CD14-positive monocyte (primary cell): ENCODE data around the gene CDK6. TPM values are rescaled to one million over a fixed set of nuclear protein-coding genes. Genes with fewer than 3 reads are reported as not detected.

Source experiments
- DNase-seq, 3 donors: peaks; one replicate each; pipeline ENCODE4 v3.0.0-alpha.2; 2011 to 2022
- H2AFZ ChIP-seq: 2 replicates; pipeline ENCODE4 v1.6.0; 2012; ENCODE audit warnings: mild to moderate bottlenecking, low read depth, low read length, inconsistent platforms; ENCODE audit not compliant: insufficient read depth, poor library complexity, severe bottlenecking
- H3K27ac ChIP-seq, 2 donors: 1 replicate in 1 of 2; 2 replicates in 1 of 2; pipeline ENCODE4 v1.5.1; 2012 to 2013; ENCODE audit warnings: low read length in 2 of 2, control low read depth in 1 of 2, inconsistent platforms in 1 of 2, low read depth in 1 of 2, mild to moderate bottlenecking in 1 of 2
- H3K27me3 ChIP-seq, 2 donors: one replicate each; pipeline versions ENCODE4 v1.6.0 to v1.6.1; 2011 to 2013; ENCODE audit warnings: low read length in 2 of 2; ENCODE audit not compliant: control insufficient read depth in 2 of 2, insufficient read depth in 2 of 2
- H3K36me3 ChIP-seq, 2 donors: replicated peaks in 1 of 2; 1 replicate in 1 of 2; 2 replicates in 1 of 2; pipeline versions ENCODE4 v1.5.1 to v1.6.1; 2012 to 2013; ENCODE audit warnings: low read length in 2 of 2, control low read depth in 1 of 2, inconsistent platforms in 1 of 2, mild to moderate bottlenecking in 1 of 2; ENCODE audit not compliant: insufficient read depth in 2 of 2, control insufficient read depth in 1 of 2
- H3K4me1 ChIP-seq, 2 donors: 1 replicate in 1 of 2; 2 replicates in 1 of 2; pipeline versions ENCODE4 v1.5.1 to v1.6.1; 2012 to 2013; ENCODE audit warnings: low read length in 2 of 2, control low read depth in 1 of 2, inconsistent platforms in 1 of 2, mild to moderate bottlenecking in 1 of 2, moderate library complexity in 1 of 2; ENCODE audit not compliant: insufficient read depth in 2 of 2, control insufficient read depth in 1 of 2
- H3K4me2 ChIP-seq: replicated peaks from 2 replicates; pipeline ENCODE3; 2012; ENCODE audit warnings: low read length, moderate library complexity, mild to moderate bottlenecking; ENCODE audit not compliant: poor library complexity, severe bottlenecking; ENCODE audit errors: extremely low read depth
- H3K4me3 ChIP-seq, 3 experiments: fragments of 200-600 bp in 1 of 3; sonication (generic) in 1 of 3; replicated peaks in 1 of 3; 1 replicate in 2 of 3; 2 replicates in 1 of 3; pipeline ENCODE4 v1.5.1; 2011 to 2013; ENCODE audit warnings: low read length in 3 of 3, mild to moderate bottlenecking in 3 of 3, control low read depth in 2 of 3, low read depth in 2 of 3, inconsistent platforms in 1 of 3, moderate library complexity in 1 of 3
- H3K79me2 ChIP-seq: 2 replicates; pipeline ENCODE4 v1.6.0; 2012; ENCODE audit warnings: mild to moderate bottlenecking, control low read depth, inconsistent platforms, low read length, moderate library complexity; ENCODE audit not compliant: insufficient read depth
- H3K9ac ChIP-seq: 2 replicates; pipeline ENCODE4 v1.6.0; 2017; ENCODE audit warnings: low read length, mild to moderate bottlenecking; ENCODE audit not compliant: insufficient read depth, poor library complexity, severe bottlenecking
- H3K9me3 ChIP-seq, 2 donors: replicated peaks in 1 of 2; 1 replicate in 1 of 2; 2 replicates in 1 of 2; pipeline versions ENCODE4 v1.5.1 to v1.6.1; 2012 to 2013; ENCODE audit warnings: low read length in 2 of 2, control low read depth in 1 of 2; ENCODE audit not compliant: control insufficient read depth in 1 of 2, insufficient read depth in 1 of 2
- H4K20me1 ChIP-seq: 2 replicates; pipeline ENCODE4 v1.6.0; 2012; ENCODE audit warnings: mild to moderate bottlenecking, low read length, control low read depth, moderate library complexity; ENCODE audit not compliant: insufficient read depth
- H3K27ac Mint-ChIP-seq, 7 donors: one replicate each; pipeline ENCODE4 v1.8.0; 2020; ENCODE audit warnings: mild to moderate bottlenecking in 7 of 7, mixed read lengths in 7 of 7, moderate library complexity in 6 of 7, inconsistent platforms in 2 of 7
- H3K27me3 Mint-ChIP-seq, 3 donors: one replicate each; pipeline ENCODE4 v1.8.0; 2021 to 2022; ENCODE audit warnings: low read depth in 3 of 3, mild to moderate bottlenecking in 3 of 3, mixed read lengths in 3 of 3, moderate library complexity in 3 of 3, inconsistent platforms in 1 of 3
- H3K36me3 Mint-ChIP-seq, 2 donors: one replicate each; pipeline ENCODE4 v1.8.0; 2020; ENCODE audit warnings: mixed read lengths in 2 of 2, inconsistent platforms in 1 of 2, mild to moderate bottlenecking in 1 of 2
- H3K4me1 Mint-ChIP-seq: one replicate; pipeline ENCODE4 v1.8.0; 2020; ENCODE audit warnings: mild to moderate bottlenecking, mixed read lengths
- H3K4me3 Mint-ChIP-seq, 2 donors: one replicate each; pipeline ENCODE4 v1.8.0; 2020; ENCODE audit warnings: mild to moderate bottlenecking in 2 of 2, mixed read lengths in 2 of 2, moderate library complexity in 1 of 2
- H3K9me3 Mint-ChIP-seq, 7 donors: one replicate each; pipeline ENCODE4 v1.8.0; 2020 to 2022; ENCODE audit warnings: mixed read lengths in 7 of 7, mild to moderate bottlenecking in 6 of 7, moderate library complexity in 6 of 7, inconsistent platforms in 2 of 7
- CTCF ChIP-seq: fragments of 200-600 bp; IDR thresholded peaks from one replicate; pipeline ENCODE4 v1.8.0; 2022; ENCODE audit warnings: antibody characterized with exemption, mild to moderate bottlenecking
- WGBS: methylation state at CpG from one replicate; pipeline ENCODE4 v1.1.5; 2013; ENCODE audit warnings: missing lambda C conversion rate; ENCODE audit not compliant: insufficient coverage; 5-methylcytosine and 5-hydroxymethylcytosine counted together
- intact Hi-C, 2 donors: fragments of 100-400 bp; cut with micrococcal nuclease; formaldehyde crosslinking; loops; one replicate each; pipeline versions ENCODE4 v1.15.0 to v1.15.1; 2023
- polyA plus RNA-seq, 3 donors: library from polyadenylated mRNA; depleted of rRNA in 1 of 3; unstranded in 2 of 3; stranded (reverse) in 1 of 3; fragments of 300-500 nt in 2 of 3; fragments of >200 nt in 1 of 3; fragmentation: Illumina TruSeq in 2 of 3; gene quantifications; 1 replicate in 2 of 3; 2 replicates in 1 of 3; pipeline ENCODE4 v1.2.3, GENCODE V29; 2012 to 2021

CDK6 gene
- polyA plus RNA-seq, 3 donors: 3.4 to 4.3 (median 3.8) TPM

GRCh38 chr7:92639213-92639896 is 197.0 kb downstream of the CDK6 start:
- Histone ChIP-seq H3K4me1 (peaks cover 40 to 63% of the 10 kb centered on the region in 2 donors), H3K79me2 (peaks cover 2% of the 10 kb centered on the region), H4K20me1 (no peaks in the 10 kb centered on the region), H3K9ac (no peak overlapping the region), H3K27ac (no peak overlapping the region), H3K4me3 (no peak overlapping the region), H2AFZ (peak overlapping the region; percentile 29), H3K27me3 (no peaks in the 10 kb centered on the region), H3K9me3 (no peaks in the 10 kb centered on the region), H3K36me3 (no peaks in the 10 kb centered on the region), H3K4me2 (peak overlapping the region; percentile 9)
- Mint-ChIP-seq H3K4me1 (peaks cover 49% of the 10 kb centered on the region), H3K27me3 (peaks cover 0 to 1% (median 0%) of the 10 kb centered on the region in 3 donors), H3K27ac (peak overlapping the region in 1 of 7 donors; percentile 55), H3K36me3 (no peaks in the 10 kb centered on the region), H3K9me3 (no peaks in the 10 kb centered on the region), H3K4me3 (peak overlapping the region in 1 of 2 donors; percentile 32)
- no peak for TF ChIP-seq CTCF
- DNase-seq: no peak
- WGBS: no CpG with 5 or more reads among the region's 9 CpGs
- intact Hi-C loops: loop anchor here in 1 of 2 donors (5.0 kb wide), 1 partner anchor 193 kb away; no protein-coding TSS in a partner anchor

- Histone ChIP-seq H3K9ac (no peak overlapping the region), H3K9me3 (no peaks in the 10 kb centered on the region), H3K79me2 (peaks cover 10% of the 10 kb centered on the region), H3K36me3 (no peaks in the 10 kb centered on the region), H3K4me2 (peak overlapping the region; percentile 76), H3K27me3 (no peaks in the 10 kb centered on the region), H3K27ac (peak overlapping the region in 1 of 2 donors; percentile 17), H2AFZ (no peak overlapping the region), H3K4me3 (no peak overlapping the region), H4K20me1 (no peaks in the 10 kb centered on the region), H3K4me1 (peaks cover 51 to 71% of the 10 kb centered on the region in 2 donors)
- Mint-ChIP-seq H3K9me3 (no peaks in the 10 kb centered on the region), H3K27ac (peak overlapping the region in 3 of 7 donors; percentile 41 to 81 (median 49)), H3K36me3 (no peaks in the 10 kb centered on the region), H3K4me3 (no peak overlapping the region), H3K27me3 (no peaks in the 10 kb centered on the region), H3K4me1 (peaks cover 62% of the 10 kb centered on the region)
- 100% methylated on average over 1 of the region's 5 CpGs for WGBS
- intact Hi-C loops: loop anchor here in 1 of 2 donors (5.0 kb wide), 1 partner anchor 196 kb away; no protein-coding TSS in a partner anchor
- TF ChIP-seq CTCF: no peak
- no peak for DNase-seq
Observed at GRCh38 chr7:92636018-92636560, 200.3 kb downstream of the CDK6 start.
